Mucosa of descending colon (tissue), 3 donors: ENCODE results near the gene CLTB. TPM values are rescaled to one million over a fixed set of nuclear protein-coding genes. Genes with fewer than 3 reads are reported as not detected.
A peak's percentile ranks its signal among the peaks of the same experiment; 100 is the strongest.

Experiments
- ATAC-seq: fragments of 200-7000 bp; cut with Tn5 transposase; one replicate; pipeline ENCODE4 v1.9.1; 2020; ENCODE audit warnings: mild to moderate bottlenecking, moderate library complexity
- DNase-seq, 3 donors: peaks; one replicate each; pipeline ENCODE4 v3.0.0-alpha.2; 2020
- H3K36me3 ChIP-seq: fragments of 200-600 bp; one replicate; pipeline ENCODE4 v1.8.0; 2021; ENCODE audit warnings: low read depth, mild to moderate bottlenecking
- H3K4me1 ChIP-seq: fragments of 200-600 bp; one replicate; pipeline ENCODE4 v1.8.0; 2021; ENCODE audit warnings: low read depth, mild to moderate bottlenecking
- H3K4me3 ChIP-seq: fragments of 200-600 bp; one replicate; pipeline ENCODE4 v1.8.0; 2021; ENCODE audit warnings: mild to moderate bottlenecking
- H3K9me3 ChIP-seq: fragments of 200-600 bp; one replicate; pipeline ENCODE4 v1.8.0; 2021; ENCODE audit warnings: mild to moderate bottlenecking
- CTCF ChIP-seq: fragments of 200-600 bp; IDR thresholded peaks from one replicate; pipeline ENCODE4 v1.8.0; 2022; ENCODE audit warnings: antibody characterized with exemption, mild to moderate bottlenecking
- intact Hi-C, 2 donors: fragments of 100-400 bp; cut with DNase I in 1 of 2; cut with micrococcal nuclease in 1 of 2; formaldehyde crosslinking; loops; one replicate each; pipeline versions ENCODE4 v1.11.0 to v1.11.1; 2022; cut with DNase I, micrococcal nuclease
- total RNA-seq, 3 donors: library from RNA; stranded (reverse); fragmentation: NEBNext Ultra II Directional in 2 of 3; extraction: Animal tissue kit (Norgen Biotek cat#: 25700) in 2 of 3; gene quantifications; one replicate each; pipeline versions ENCODE4 v1.2.1 to v1.2.4, GENCODE V29; 2021 to 2023
- donor health status: DM: no; HTN: no; CAD: no; lungs with moderate emphysema.
- donor health status: DM: no; HTN: no; CAD: no.
- donor health status: DM: no; HTN: yes; CAD: no.

Gene CLTB
- total RNA-seq, 3 donors from 2014 or later, result 144 to 234 (median 199) TPM

GRCh38 chr5:176383961-176384360 lies 32.4 kb downstream of the CLTB start:
- no peak overlapping the region for H3K4me3 ChIP-seq
- DNase-seq (peak in 1 of 3 donors; percentile 7), ATAC-seq (no peak)
- H3K9me3 ChIP-seq, result no peaks in the 10 kb centered on the region
- intact Hi-C loops, result no loop called here
- H3K4me1 ChIP-seq, result peaks cover 11% of the 10 kb centered on the region
- no peaks in the 10 kb centered on the region for H3K36me3 ChIP-seq
- TF ChIP-seq CTCF, result no peak

DNA sequence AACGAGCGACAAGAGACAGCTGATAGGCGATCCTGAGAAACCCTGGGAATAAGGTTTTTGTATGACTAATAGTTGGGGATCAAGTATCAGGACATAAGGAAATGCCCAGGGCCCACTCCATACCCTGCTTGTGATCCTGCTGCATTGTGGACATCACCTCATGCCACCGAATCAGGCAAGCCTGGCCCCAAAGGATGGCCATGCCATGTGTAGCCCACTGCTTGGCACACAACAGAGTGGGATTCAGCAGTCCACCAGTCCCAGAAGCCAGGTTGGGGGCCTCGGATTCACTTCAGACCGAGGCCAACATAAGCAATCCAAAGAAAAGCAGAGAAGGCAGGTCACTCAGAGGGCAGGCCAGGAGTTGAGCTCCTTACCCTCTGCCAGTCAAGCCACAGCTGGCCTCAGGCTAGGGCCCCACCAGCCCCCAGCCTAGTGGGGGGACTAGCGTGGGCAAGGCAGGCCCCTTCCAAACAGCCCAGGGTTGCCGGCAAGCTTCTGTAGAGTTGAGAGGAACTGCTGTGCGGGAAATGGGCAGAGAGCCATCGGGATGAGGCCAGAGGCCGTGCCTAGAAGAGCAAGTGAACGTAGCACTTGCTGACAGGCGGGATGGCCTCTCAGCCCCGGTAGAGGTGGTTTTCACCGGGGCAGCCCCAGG lies 33.0 kb downstream of the CLTB start:
- Histone ChIP-seq H3K36me3 (no peaks in the 10 kb centered on the region), H3K9me3 (no peaks in the 10 kb centered on the region), H3K4me1 (peaks cover 11% of the 10 kb centered on the region), H3K4me3 (no peak overlapping the region)
- intact Hi-C loops, result no loop called here
- DNase-seq (peak in 1 of 3 donors; percentile 48), ATAC-seq (no peak)
- no peak for TF ChIP-seq CTCF

GRCh38 chr5:176382721-176383120 lies 33.6 kb downstream of the CLTB start:
- ATAC-seq (no peak), DNase-seq (no peak)
- intact Hi-C loops, result no loop called here
- Histone ChIP-seq H3K4me3 (no peak overlapping the region), H3K4me1 (peaks cover 9% of the 10 kb centered on the region), H3K9me3 (no peaks in the 10 kb centered on the region), H3K36me3 (no peaks in the 10 kb centered on the region)
- TF ChIP-seq CTCF, result no peak

- Histone ChIP-seq H3K4me3 (no peak overlapping the region), H3K9me3 (no peaks in the 10 kb centered on the region), H3K4me1 (peaks cover 2% of the 10 kb centered on the region), H3K36me3 (no peaks in the 10 kb centered on the region)
- TF ChIP-seq CTCF, result no peak
- no peak for DNase-seq
- intact Hi-C loops, result no loop called here
- ATAC-seq, result no peak
Measured at GRCh38 chr5:176381979-176382378, 34.4 kb downstream of the CLTB start.

- H3K4me3 ChIP-seq, result no peak overlapping the region
- TF ChIP-seq CTCF, result no peak
- H3K36me3 ChIP-seq, result no peaks in the 10 kb centered on the region
- H3K4me1 ChIP-seq, result no peaks in the 10 kb centered on the region
- intact Hi-C loops, result no loop called here
- ATAC-seq (no peak), DNase-seq (no peak)
- H3K9me3 ChIP-seq, result no peaks in the 10 kb centered on the region
Measured at GRCh38 chr5:176381423-176381822, 34.9 kb downstream of the CLTB start.

DNA sequence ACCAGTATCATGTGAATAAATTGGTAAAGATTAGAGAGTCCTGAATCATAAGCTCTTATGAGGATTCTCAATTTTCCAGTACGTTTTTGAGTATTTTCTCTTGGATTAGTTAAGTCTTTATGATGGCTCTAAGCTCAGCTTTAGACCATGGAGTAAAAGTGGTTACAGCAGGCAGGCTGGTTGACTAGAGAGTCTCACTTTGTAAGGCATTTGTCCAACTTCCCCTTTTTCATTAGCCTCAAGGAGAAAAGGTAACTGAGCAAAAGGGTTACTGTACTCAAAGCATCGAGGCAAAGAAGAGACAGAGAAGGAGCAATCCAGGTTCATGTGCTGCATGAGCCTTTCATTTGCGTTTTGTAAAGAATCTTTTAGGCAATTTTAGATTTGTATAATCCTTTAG lies 36.5 kb downstream of the CLTB start:
- Histone ChIP-seq H3K9me3 (no peaks in the 10 kb centered on the region), H3K4me1 (no peaks in the 10 kb centered on the region), H3K36me3 (no peaks in the 10 kb centered on the region), H3K4me3 (no peak overlapping the region)
- ATAC-seq (no peak), DNase-seq (no peak)
- TF ChIP-seq CTCF, result no peak
- intact Hi-C loops, result no loop called here
